T1000 (cell line): ENCODE data around the gene C6orf118.

Experiments
- DNase-seq: peaks from one replicate; lab custom pipeline; 2025; ENCODE audit warnings: mixed read lengths; lab: John Stamatoyannopoulos, UW

Gene C6orf118

GRCh38 chr6:165244524-165245247 is 64.7 kb downstream of the C6orf118 start:
- DNase-seq = no peak

DNA sequence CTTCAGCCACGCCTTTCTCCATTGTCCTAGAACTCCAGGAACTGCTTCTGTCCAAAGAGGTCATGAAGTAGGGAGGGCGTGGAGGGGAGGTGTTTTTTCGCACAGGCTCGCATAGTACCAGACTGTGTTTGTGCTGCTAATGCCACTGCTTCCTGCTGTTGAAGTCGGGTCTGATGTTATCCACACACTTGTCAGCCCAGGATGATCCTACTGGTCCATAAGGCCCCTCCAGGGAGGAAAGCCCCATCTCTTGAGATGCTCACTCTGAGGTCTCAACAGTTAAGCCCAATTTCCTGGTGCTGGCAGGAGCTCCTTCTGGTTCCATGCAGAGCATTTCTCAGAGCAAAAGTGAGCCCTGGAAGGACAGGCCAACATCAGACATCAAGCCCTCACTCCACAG is 65.6 kb downstream of the C6orf118 start:
- no peak for DNase-seq

DNA sequence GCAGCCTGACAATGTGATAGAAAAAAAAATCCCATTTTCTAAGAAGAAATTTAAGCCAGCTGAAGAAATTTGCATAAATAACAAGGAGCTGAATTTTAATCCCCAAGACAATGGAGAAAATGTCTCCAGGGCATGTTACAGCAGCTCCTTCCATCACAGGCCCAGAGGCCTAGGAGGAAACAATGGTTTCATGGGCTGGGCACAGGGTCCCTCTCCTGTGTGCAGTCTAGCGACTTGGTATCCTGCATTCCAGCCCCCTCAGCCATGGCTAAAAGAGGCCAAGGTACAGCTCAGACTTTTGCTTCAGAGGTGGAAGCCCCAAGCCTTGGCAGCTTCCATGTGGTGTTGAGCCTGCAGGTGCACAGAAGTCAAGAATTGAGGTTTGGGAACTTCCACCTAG is 73.1 kb downstream of the C6orf118 start:
- no peak for DNase-seq

DNA sequence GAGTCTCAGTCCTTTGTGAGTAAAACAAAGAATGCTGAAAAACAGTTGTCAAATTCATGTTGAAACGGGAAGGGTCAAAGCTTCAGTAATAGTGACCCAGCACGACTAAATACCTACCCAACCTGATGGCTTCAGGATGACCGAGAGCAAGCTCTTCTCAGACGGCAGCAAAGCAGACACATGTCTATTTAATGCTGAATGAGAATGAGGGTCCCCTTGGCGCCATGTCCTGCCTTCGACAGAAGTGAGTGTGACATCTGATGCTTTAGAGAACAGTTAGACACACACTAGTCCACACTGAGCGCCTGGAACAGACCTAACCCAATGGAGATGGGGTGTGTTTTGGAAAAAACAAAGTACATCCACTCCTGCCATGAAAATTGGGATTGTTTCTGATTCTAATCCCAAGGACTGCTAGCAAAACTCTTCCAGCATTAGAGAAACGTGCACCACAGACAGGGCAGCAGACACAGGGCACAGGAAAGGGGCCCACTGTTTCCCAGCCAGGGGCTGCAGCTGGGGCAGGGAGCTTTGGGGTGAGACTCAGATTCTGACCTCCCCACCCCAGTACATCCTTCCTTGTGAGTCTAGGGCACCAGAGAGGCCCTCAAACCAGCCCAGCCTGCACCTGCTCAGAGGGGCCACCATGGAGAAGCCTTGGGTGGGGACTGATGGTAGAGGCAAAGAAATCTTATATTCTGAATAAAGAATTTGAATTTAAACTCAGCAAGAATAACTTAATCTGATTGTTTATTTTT is 76.5 kb downstream of the C6orf118 start:
- no peak for DNase-seq

DNA sequence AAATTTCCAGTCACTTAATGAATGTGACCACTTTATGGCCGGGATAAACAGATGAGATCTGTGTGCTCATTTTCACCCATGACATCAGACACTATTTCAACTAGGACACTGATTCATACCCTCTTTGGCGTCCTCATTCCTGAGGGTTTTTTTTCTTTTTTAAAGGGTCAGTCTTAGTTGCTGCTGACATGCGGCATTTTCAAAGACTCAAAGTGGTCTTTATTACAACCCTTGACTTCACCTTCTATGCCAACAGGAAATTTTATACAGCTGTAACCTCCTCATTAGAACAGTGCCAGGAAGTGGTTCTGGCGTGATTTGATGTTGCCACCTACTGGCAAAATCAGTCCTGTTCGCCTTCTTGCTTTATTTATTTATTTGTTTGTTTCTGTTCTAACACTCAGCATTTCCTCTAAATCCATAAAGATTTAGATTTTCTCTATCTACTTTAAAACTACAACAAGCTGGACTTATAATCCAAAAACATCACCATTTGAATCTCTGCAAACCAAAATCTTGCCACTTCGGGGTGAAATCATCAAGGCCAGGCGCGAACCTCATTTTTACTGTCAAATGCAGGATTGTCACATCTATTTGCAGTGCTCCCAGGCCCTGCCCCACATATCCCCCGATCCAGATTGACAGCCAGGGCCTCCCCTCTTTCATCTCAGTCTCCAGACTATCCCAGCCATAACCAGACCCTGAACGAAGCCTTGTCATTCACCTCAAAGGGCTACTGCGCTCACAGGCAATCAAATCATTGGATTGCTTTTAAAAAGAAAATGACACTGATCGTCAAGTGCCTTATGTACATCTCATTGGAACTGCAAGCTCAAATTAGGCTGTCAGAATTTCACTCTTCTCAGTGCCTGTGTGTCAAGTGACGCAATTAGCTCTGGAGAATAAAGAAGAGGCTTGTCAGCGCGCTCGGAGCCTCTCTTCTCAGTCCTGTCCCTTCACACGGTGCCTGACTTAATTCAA is 77.5 kb downstream of the C6orf118 start:
- peak; percentile 28 for DNase-seq

DNA sequence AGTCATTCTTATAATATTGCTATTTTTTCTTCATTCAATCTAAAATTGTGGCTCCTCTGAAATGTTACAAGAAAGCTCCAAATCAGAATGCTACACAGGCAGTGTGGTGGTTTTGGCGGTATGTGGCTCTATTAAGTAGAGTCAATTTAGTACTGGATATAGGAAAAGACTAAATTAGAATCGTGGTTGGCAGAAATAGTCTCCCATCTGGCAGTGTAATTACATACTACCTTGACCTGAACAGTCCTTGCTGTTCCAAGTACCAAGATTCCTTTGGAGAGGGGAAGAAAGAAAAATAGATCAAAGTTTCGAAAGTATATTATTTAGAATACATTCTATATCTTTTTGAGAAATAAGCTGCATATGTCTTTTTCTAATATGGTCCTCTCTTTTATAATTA is 78.2 kb downstream of the C6orf118 start:
- DNase-seq = no peak
